Fibroblast of peridontal ligament (primary cell): ENCODE measurements around the gene FOXA2.
"Not testable (repeated sequence)": the region's sequence is repeated elsewhere in the genome, so short reads cannot be mapped to it uniquely, and the experiment has no call there.

Source experiments
- DNase-seq: peaks from one replicate; pipeline ENCODE4 v3.0.0-alpha.2; 2010; ENCODE audit errors: extremely low read depth

Gene FOXA2

GRCh38 chr20:22584522-22584921 lies at the start of gene FOXA2:
TSS of gene FOXA2 (minus strand) at chr20:22584572. CDS start at chr20:22584278, 294 bp downstream.
- DNase-seq = no peak

- no peak for DNase-seq
These were observed 46.3 kb upstream of the FOXA2 start for GRCh38 chr20:22630701-22631100.

- no peak for DNase-seq
These were observed 45.6 kb upstream of the FOXA2 start for GRCh38 chr20:22629927-22630326.

- DNase-seq = no peak
These were observed 45.1 kb upstream of the FOXA2 start for GRCh38 chr20:22629447-22629846.

GRCh38 chr20:22626496-22626895 lies 42.1 kb upstream of the FOXA2 start:
- DNase-seq = no peak

GRCh38 chr20:22623211-22623610 lies 38.8 kb upstream of the FOXA2 start:
- DNase-seq = no peak

- no peak for DNase-seq
These were observed 36.0 kb upstream of the FOXA2 start for GRCh38 chr20:22620342-22620741.

GRCh38 chr20:22619806-22620205 lies 35.4 kb upstream of the FOXA2 start:
- DNase-seq = no peak

- DNase-seq = no peak
These were observed 34.9 kb upstream of the FOXA2 start for GRCh38 chr20:22619272-22619671.

GRCh38 chr20:22617160-22617559 lies 32.8 kb upstream of the FOXA2 start:
- DNase-seq = no peak

- no peak for DNase-seq
These were observed 32.2 kb upstream of the FOXA2 start for GRCh38 chr20:22616551-22616950.

GRCh38 chr20:22615425-22615824 lies 31.1 kb upstream of the FOXA2 start:
- DNase-seq = no peak

GRCh38 chr20:22611636-22612035 lies 27.3 kb upstream of the FOXA2 start:
- no peak for DNase-seq

- no peak for DNase-seq
These were observed 23.3 kb upstream of the FOXA2 start for GRCh38 chr20:22607695-22608094.

GRCh38 chr20:22604815-22605214 lies 20.4 kb upstream of the FOXA2 start:
- no peak for DNase-seq

- no peak for DNase-seq
These were observed 17.2 kb upstream of the FOXA2 start for GRCh38 chr20:22601361-22602141.

GRCh38 chr20:22599258-22599657 lies 14.9 kb upstream of the FOXA2 start:
- DNase-seq = not testable (repeated sequence)

GRCh38 chr20:22597303-22597702 lies 12.9 kb upstream of the FOXA2 start:
- no peak for DNase-seq

GRCh38 chr20:22590662-22591061 lies 6.3 kb upstream of the FOXA2 start:
- DNase-seq = no peak

- DNase-seq = no peak
These were observed 2.4 kb upstream of the FOXA2 start for GRCh38 chr20:22586645-22587310.

GRCh38 chr20:22585786-22586493 lies 1.6 kb upstream of the FOXA2 start:
- no peak for DNase-seq

GRCh38 chr20:22584922-22585785 lies 782 bp upstream of the FOXA2 start:
- DNase-seq = no peak
